GM12878 (cell line): ENCODE results near the gene LARP4. TPM values are rescaled to one million over a fixed set of nuclear protein-coding genes. Genes with fewer than 3 reads are reported as not detected.

Experiments
- ATAC-seq: fragments of 200-7000 bp; cut with Tn5 transposase; 3 replicates; pipeline ENCODE4 v1.9.1; 2020; ENCODE audit warnings: mild to moderate bottlenecking, moderate library complexity
- BruUV-seq: library from RNA; stranded (reverse); fragments of 400-500 nt; replicated peaks from 2 replicates; lab custom pipeline; 2021; lab: Mats Ljungman, UMichigan
- CTCF ChIA-PET: fragments of 300-600 bp; sonication (Branson Sonifier 250); formaldehyde crosslinking; extraction: SDS; loops from one replicate; lab custom pipeline; 2021; ENCODE audit warnings: inconsistent platforms; lab: Yijun Ruan, JAX
- POLR2A ChIA-PET: fragments of 350-600 bp; formaldehyde crosslinking; extraction: SDS; loops from one replicate; lab custom pipeline; 2021; ENCODE audit warnings: inconsistent platforms; lab: Charles Lee
- RAD21 ChIA-PET: fragments of 300-600 bp; sonication (Branson Sonifier 250); formaldehyde crosslinking; loops from one replicate; lab custom pipeline; 2023; ENCODE audit warnings: antibody characterized with exemption; ENCODE audit not compliant: unreplicated experiment; lab: Charles Lee
- SMC1A ChIA-PET: fragments of 300-600 bp; sonication (Branson Sonifier 250); formaldehyde crosslinking; loops from one replicate; lab custom pipeline; 2023; ENCODE audit not compliant: unreplicated experiment, uncharacterized antibody; lab: Charles Lee
- DNase-seq: peaks from one replicate; pipeline ENCODE4 v3.0.0-alpha.2; 2011; ENCODE audit warnings: low read depth, low spot score
- FAIRE-seq: peaks from 3 replicates; lab custom pipeline; 2011; peaks lifted over from hg19 to GRCh38; lab: Jason Lieb, UNC
- H2AFZ ChIP-seq: 2 replicates; pipeline ENCODE4 v1.6.0; 2011; ENCODE audit warnings: low read depth, low read length, control low read depth; ENCODE audit not compliant: control insufficient read depth
- H3K27ac ChIP-seq: 2 replicates; pipeline ENCODE4 v1.5.1; 2011; ENCODE audit warnings: control low read depth; ENCODE audit not compliant: control insufficient read depth, insufficient read depth
- H3K27me3 ChIP-seq, 2 experiments: replicated peaks in 1 of 2; 2 replicates each; pipeline versions ENCODE4 v1.6.0 to v1.6.1; 2011; ENCODE audit warnings: low read length in 1 of 2; ENCODE audit not compliant: control insufficient read depth in 2 of 2, insufficient read depth in 2 of 2
- H3K36me3 ChIP-seq, 2 experiments: 2 replicates each; pipeline ENCODE4 v1.5.1; 2011; ENCODE audit warnings: low read length in 1 of 2; ENCODE audit not compliant: control insufficient read depth in 2 of 2, insufficient read depth in 2 of 2
- H3K4me1 ChIP-seq: 2 replicates; pipeline ENCODE4 v1.6.1; 2011; ENCODE audit warnings: mild to moderate bottlenecking, low read length, moderate library complexity, mixed read lengths; ENCODE audit not compliant: control insufficient read depth, insufficient read depth
- H3K4me2 ChIP-seq: 2 replicates; pipeline ENCODE4 v1.6.0; 2011; ENCODE audit warnings: control low read depth; ENCODE audit not compliant: control insufficient read depth, insufficient read depth
- H3K4me3 ChIP-seq: fragments of 200-600 bp; sonication (generic); 2 replicates; pipeline ENCODE4 v1.5.1; 2016
- H3K79me2 ChIP-seq: 2 replicates; pipeline ENCODE4 v1.6.0; 2011; ENCODE audit warnings: low read length; ENCODE audit not compliant: control insufficient read depth, insufficient read depth
- H3K9ac ChIP-seq: 2 replicates; pipeline ENCODE4 v1.8.0; 2011; ENCODE audit warnings: low read length, control low read depth, mixed read lengths; ENCODE audit not compliant: control insufficient read depth, insufficient read depth
- H3K9me3 ChIP-seq: replicated peaks from 3 replicates; pipeline ENCODE4 v1.5.1; 2011; ENCODE audit warnings: mild to moderate bottlenecking, low read length; ENCODE audit not compliant: control insufficient read depth, insufficient read depth
- H4K20me1 ChIP-seq: 2 replicates; pipeline ENCODE4 v1.6.0; 2011; ENCODE audit not compliant: control insufficient read depth, insufficient read depth
- ATF7 ChIP-seq: fragments of 450-650 bp; IDR thresholded peaks from 2 replicates; pipeline ENCODE4 v1.6.1; 2016; ENCODE audit warnings: low read depth, mild to moderate bottlenecking
- EED ChIP-seq: sonication (generic); IDR thresholded peaks from 2 replicates; pipeline ENCODE4 v1.6.1; 2016; ENCODE audit warnings: antibody characterized with exemption, low read depth
- ESRRA ChIP-seq: IDR thresholded peaks from 2 replicates; pipeline ENCODE4 v1.6.1; 2012; ENCODE audit warnings: mild to moderate bottlenecking, low read length, improper control_type of control experiment
- GABPA ChIP-seq: IDR thresholded peaks from 2 replicates; pipeline ENCODE4 v1.6.1; 2014; ENCODE audit warnings: antibody characterized with exemption, low read depth, mild to moderate bottlenecking, inconsistent platforms
- HDAC6 ChIP-seq: fragments of 200-600 bp; sonication (generic); IDR thresholded peaks from one replicate; pipeline ENCODE4 v1.8.0; 2017; ENCODE audit warnings: antibody characterized with exemption; ENCODE audit not compliant: unreplicated experiment
- KAT2A ChIP-seq: conservative IDR thresholded peaks from 2 replicates; pipeline ENCODE4 v1.6.1; 2011; ENCODE audit warnings: low read depth, low read length; ENCODE audit not compliant: control insufficient read depth
- KLF5 ChIP-seq: fragments of 450-650 bp; IDR thresholded peaks from 2 replicates; pipeline ENCODE4 v1.6.1; 2014; ENCODE audit warnings: mild to moderate bottlenecking; ENCODE audit not compliant: partially characterized antibody
- RBBP5 ChIP-seq: fragments of 200-600 bp; sonication (generic); conservative IDR thresholded peaks from 2 replicates; pipeline ENCODE4 v1.6.1; 2016
- SP1 ChIP-seq: IDR thresholded peaks from one replicate; pipeline ENCODE4 v1.6.1; 2011; ENCODE audit warnings: low read depth, low read length
- SREBF1 ChIP-seq: IDR thresholded peaks from 2 replicates; pipeline ENCODE4 v1.6.1; 2012; ENCODE audit warnings: mild to moderate bottlenecking, low read length
- STAT3 ChIP-seq: IDR thresholded peaks from 2 replicates; pipeline ENCODE4 v1.6.1; 2011; ENCODE audit warnings: low read depth, low read length, improper control_type of control experiment
- TCF3 ChIP-seq: IDR thresholded peaks from 2 replicates; pipeline ENCODE4 v1.6.1; 2012; ENCODE audit warnings: low read depth, mild to moderate bottlenecking, low read length, borderline replicate concordance; ENCODE audit not compliant: insufficient read depth
- WGBS: methylation state at CpG from one replicate; pipeline ENCODE4 v1.1.6; 2016; ENCODE audit warnings: low lambda C conversion rate; ENCODE audit not compliant: insufficient replicate concordance, insufficient coverage; ENCODE audit errors: missing lambda C conversion rate; 5-methylcytosine and 5-hydroxymethylcytosine counted together
- in situ Hi-C: fragments of 300-500 bp; cut with MboI; formaldehyde crosslinking; loops from 9 replicates; pipeline ENCODE4 v1.14.3; 2018; ENCODE audit warnings: mixed read lengths
- intact Hi-C: fragments of 100-400 bp; cut with micrococcal nuclease; formaldehyde crosslinking; loops from one replicate; pipeline ENCODE4 v1.14.2; 2022; ENCODE audit not compliant: unreplicated experiment
- polyA plus RNA-seq, 11 experiments: library from polyadenylated mRNA; depleted of rRNA in 4 of 11; unstranded in 6 of 11; stranded (reverse) in 5 of 11; fragments of >200 nt; fragmentation: Nextera tagmentation in 4 of 11; fragmentation: Illumina TruSeq in 1 of 11; extraction: Ambion mirVana in 4 of 11; extraction: Trizol in 1 of 11; gene quantifications; 1 replicate in 1 of 11; 2 replicates in 10 of 11; pipeline versions ENCODE4 v1.2.1 to v1.2.3, GENCODE V29; 2011 to 2016; ENCODE audit warnings: inconsistent platforms in 2 of 11, missing spikeins in 2 of 11, low read depth in 1 of 11
- total RNA-seq, 4 experiments: library from RNA; depleted of rRNA in 3 of 4; stranded (reverse); fragments of >200 nt in 3 of 4; fragmentation: Illumina TruSeq in 1 of 4; extraction: Trizol in 1 of 4; gene quantifications; 2 replicates each; pipeline versions ENCODE4 v1.2.1 to v1.2.3, GENCODE V29; 2013 to 2021
- TF ChIP-seq, protein P1 (sequence below): IDR thresholded peaks from 2 replicates; pipeline ENCODE4 v1.6.1; 2012; ENCODE audit warnings: low read depth, low read length, improper control_type of control experiment
- TF ChIP-seq, protein P2 (sequence below): IDR thresholded peaks from 2 replicates; pipeline ENCODE4 v1.6.1; 2012; ENCODE audit warnings: low read depth, low read length, improper control_type of control experiment
- TF ChIP-seq, protein P3 (sequence below): IDR thresholded peaks from 2 replicates; pipeline ENCODE4 v1.6.1; 2012; ENCODE audit warnings: low read length, inconsistent platforms

LARP4 gene
- total and polyA plus RNA-seq, 10 of the 15 experiments (the other 5 are each of a cell fraction or from before 2014, with no cell fraction given): 24.1 to 72.6 (median 35.6) TPM

DNA sequence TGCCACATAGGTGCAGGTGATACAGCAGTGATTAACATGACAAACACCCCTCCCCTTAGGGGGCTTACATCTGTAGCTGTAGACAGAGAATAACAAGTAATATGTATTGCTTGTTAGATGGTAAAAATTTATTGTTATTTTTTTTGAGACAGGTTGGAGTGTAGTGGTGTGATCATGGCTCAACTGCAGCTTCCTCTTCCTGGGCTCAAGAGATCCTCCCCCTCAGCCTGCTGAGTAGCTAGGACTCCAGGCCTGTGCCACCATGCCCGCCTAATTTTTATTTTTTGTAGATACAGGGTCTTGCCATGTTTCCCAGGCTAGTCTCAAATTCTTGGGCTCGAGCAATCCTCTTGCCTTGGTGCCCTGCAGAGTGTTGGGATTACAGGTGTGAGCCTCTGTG, 123.9 kb downstream of the LARP4 start:
- no peaks in the 10 kb centered on the region; the same call in 2 of the 3 replicates for H3K9me3 ChIP-seq
- in situ Hi-C loops (no loop called here), intact Hi-C loops (no loop called here)
- H4K20me1 ChIP-seq: no peaks in the 10 kb centered on the region
- no peak for TF ChIP-seq SREBF1
- no peak for TF ChIP-seq RBBP5
- TF ChIP-seq HDAC6: no peak
- no peak for TF ChIP-seq TCF3
- no peak for FAIRE-seq
- H3K4me2 ChIP-seq: no peak overlapping the region
- TSS peak; percentile 1 for BruUV-seq
- H3K4me3 ChIP-seq: no peak overlapping the region
- H3K36me3 ChIP-seq: no peaks in the 10 kb centered on the region; a peak in 1 of 4 replicates
- H3K27me3 ChIP-seq: no peaks in the 10 kb centered on the region
- ChIA-PET CTCF (interaction anchor here (2.1 kb wide), 1 partner anchor 13 kb away, joined by 7 read pairs; no protein-coding TSS in a partner anchor), POLR2A (interaction anchor here (1.2 to 2.8 kb wide), 3 partner anchors 8 to 18 kb away, joined by 3 to 14 read pairs (median 6); no protein-coding TSS in a partner anchor), RAD21 (interaction anchor here (3.8 kb wide), 1 partner anchor 16 kb away, joined by 21 read pairs; no protein-coding TSS in a partner anchor), SMC1A (interaction anchor here (0.9 to 1.6 kb wide), 5 partner anchors 9 to 113 kb away, joined by 3 to 17 read pairs (median 5); no protein-coding TSS in a partner anchor)
- H3K79me2 ChIP-seq: peaks cover 67% of the 10 kb centered on the region
- ATAC-seq: no peak
- peaks cover 36% of the 10 kb centered on the region for H3K4me1 ChIP-seq
- H3K27ac ChIP-seq: no peak overlapping the region
- H2AFZ ChIP-seq: no peak overlapping the region
- no peak overlapping the region for H3K9ac ChIP-seq
- WGBS: 94% methylated on average over 2 of the region's 2 CpGs
- no peak for DNase-seq

DNA sequence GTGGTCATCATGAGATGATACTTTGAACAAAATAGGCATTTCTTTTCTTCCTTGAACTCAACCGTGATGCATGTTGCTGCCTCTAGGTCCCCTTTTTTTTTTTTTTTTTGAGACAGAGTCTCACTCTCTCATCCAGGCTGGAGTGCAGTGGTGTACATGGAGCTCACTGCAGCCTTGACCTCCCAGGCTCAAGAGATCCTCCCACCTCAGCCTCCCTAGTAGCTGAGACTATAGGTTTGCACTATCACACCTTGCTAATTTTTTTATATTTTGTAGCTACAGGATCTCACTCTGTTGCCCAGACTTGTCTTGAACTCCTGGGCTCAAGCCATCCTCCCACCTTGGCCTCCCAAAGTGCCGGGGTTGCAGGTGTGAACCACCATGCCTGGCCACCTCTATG, 124.7 kb downstream of the LARP4 start:
- DNase-seq (no peak), ATAC-seq (no peak), FAIRE-seq (no peak)
- ChIA-PET SMC1A (interaction anchor here (0.6 to 1.4 kb wide), 3 partner anchors 14 to 113 kb away, joined by 3 read pairs; no protein-coding TSS in a partner anchor), POLR2A (interaction anchor here (0.7 to 2.8 kb wide), 2 partner anchors 16 to 1292 kb away, joined by 6 to 14 read pairs; no protein-coding TSS in a partner anchor), CTCF (no interaction called here), RAD21 (interaction anchor here (1.2 to 3.8 kb wide), 2 partner anchors 11 to 17 kb away, joined by 3 to 21 read pairs; no protein-coding TSS in a partner anchor)
- H3K36me3 ChIP-seq: no peaks in the 10 kb centered on the region; a peak in 1 of 4 replicates
- no peaks in the 10 kb centered on the region for H3K27me3 ChIP-seq
- H3K79me2 ChIP-seq: peaks cover 63% of the 10 kb centered on the region
- H3K4me1 ChIP-seq: peaks cover 31% of the 10 kb centered on the region
- H2AFZ ChIP-seq: no peak overlapping the region
- 100% methylated on average over 1 of the region's 2 CpGs for WGBS
- no peak overlapping the region for H3K4me3 ChIP-seq
- in situ Hi-C loops: no loop called here
- H3K9me3 ChIP-seq: no peaks in the 10 kb centered on the region; the same call in 2 of the 3 replicates
- H3K4me2 ChIP-seq: no peak overlapping the region
- intact Hi-C loops: no loop called here
- no peaks in the 10 kb centered on the region for H4K20me1 ChIP-seq
- H3K9ac ChIP-seq: no peak overlapping the region
- no TSS peak for BruUV-seq
- no peak overlapping the region for H3K27ac ChIP-seq
- TF ChIP-seq, protein P1, sequence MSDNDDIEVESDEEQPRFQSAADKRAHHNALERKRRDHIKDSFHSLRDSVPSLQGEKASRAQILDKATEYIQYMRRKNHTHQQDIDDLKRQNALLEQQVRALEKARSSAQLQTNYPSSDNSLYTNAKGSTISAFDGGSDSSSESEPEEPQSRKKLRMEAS: no peak
- no peak for TF ChIP-seq KLF5
- no peak for TF ChIP-seq SP1
- TF ChIP-seq TCF3: no peak
- TF ChIP-seq, protein P2, sequence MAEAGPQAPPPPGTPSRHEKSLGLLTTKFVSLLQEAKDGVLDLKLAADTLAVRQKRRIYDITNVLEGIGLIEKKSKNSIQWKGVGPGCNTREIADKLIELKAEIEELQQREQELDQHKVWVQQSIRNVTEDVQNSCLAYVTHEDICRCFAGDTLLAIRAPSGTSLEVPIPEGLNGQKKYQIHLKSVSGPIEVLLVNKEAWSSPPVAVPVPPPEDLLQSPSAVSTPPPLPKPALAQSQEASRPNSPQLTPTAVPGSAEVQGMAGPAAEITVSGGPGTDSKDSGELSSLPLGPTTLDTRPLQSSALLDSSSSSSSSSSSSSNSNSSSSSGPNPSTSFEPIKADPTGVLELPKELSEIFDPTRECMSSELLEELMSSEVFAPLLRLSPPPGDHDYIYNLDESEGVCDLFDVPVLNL: no peak
- TF ChIP-seq KAT2A: no peak
- TF ChIP-seq GABPA: no peak
- TF ChIP-seq STAT3: no peak
- TF ChIP-seq ESRRA: no peak
- TF ChIP-seq EED: no peak
- TF ChIP-seq ATF7: no peak
- TF ChIP-seq, protein P3, sequence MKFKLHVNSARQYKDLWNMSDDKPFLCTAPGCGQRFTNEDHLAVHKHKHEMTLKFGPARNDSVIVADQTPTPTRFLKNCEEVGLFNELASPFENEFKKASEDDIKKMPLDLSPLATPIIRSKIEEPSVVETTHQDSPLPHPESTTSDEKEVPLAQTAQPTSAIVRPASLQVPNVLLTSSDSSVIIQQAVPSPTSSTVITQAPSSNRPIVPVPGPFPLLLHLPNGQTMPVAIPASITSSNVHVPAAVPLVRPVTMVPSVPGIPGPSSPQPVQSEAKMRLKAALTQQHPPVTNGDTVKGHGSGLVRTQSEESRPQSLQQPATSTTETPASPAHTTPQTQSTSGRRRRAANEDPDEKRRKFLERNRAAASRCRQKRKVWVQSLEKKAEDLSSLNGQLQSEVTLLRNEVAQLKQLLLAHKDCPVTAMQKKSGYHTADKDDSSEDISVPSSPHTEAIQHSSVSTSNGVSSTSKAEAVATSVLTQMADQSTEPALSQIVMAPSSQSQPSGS: no peak
